H4 (cell line): ENCODE results near the gene WDR62. TPM values are rescaled to one million over a fixed set of nuclear protein-coding genes. Genes with fewer than 3 reads are reported as not detected.
"Not testable (repeated sequence)": the region's sequence is repeated elsewhere in the genome, so short reads cannot be mapped to it uniquely, and the experiment has no call there.

Experiments
- DNase-seq: peaks from one replicate; pipeline ENCODE4 v3.0.0-alpha.2; 2015; ENCODE audit warnings: low spot score
- total RNA-seq: library from RNA; depleted of rRNA; stranded (reverse); fragments of >200 nt; shearing (Covaris generic); gene quantifications from 2 replicates; pipeline ENCODE4 v1.2.3, GENCODE V29; 2014

The WDR62 gene
- total RNA-seq, 1 experiment from 2014 or later = 21.9 TPM

DNA sequence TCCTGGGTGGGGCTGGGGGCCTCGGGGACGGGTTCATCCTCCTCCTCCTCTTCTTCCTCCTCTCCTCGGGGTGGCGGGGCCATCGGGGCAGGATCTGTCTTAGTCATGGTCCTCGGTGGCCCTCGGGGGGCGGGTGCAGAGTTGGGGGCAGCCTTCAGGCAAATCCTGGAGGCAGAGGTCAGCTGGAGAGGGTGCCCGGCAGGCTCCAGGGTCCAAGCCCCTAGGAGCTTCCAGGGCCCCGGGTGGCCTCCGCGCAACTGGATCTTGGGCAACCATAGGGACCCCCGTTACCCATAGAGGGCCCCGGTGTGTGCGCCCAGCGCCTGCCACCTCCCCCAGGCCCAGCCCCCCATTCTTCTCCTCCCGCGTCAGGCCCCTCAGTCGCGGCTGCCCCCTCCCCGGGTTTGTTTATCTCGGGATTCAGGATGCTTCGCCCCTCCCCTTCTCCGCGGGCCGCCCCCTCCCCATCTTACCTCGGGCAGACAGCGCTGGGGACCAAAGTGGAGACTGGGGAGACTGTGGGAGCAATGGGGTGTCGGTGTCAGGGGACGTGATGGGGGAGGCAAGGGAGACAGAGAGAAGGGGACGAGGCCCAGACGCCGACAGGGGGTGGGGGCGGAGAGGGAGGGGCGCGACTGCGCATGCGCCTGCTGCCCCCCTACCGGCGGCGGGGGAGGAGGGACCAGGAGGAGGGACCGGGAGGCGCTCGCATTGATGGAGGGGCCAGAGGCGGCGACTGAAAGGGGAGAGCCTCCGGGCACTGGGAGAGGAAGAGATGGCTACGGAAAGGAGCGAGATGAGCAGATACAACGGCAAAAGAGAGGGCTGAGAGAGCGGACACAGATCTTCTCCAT, 22.2 kb upstream of the WDR62 start, which contains the start of gene CLIP3:
Gene CLIP3 (minus strand): TSS at position 623 of the 854 bp plus-strand sequence. CDS start 516 bp downstream, at position 107.
- DNase-seq = peak; percentile 57

DNA sequence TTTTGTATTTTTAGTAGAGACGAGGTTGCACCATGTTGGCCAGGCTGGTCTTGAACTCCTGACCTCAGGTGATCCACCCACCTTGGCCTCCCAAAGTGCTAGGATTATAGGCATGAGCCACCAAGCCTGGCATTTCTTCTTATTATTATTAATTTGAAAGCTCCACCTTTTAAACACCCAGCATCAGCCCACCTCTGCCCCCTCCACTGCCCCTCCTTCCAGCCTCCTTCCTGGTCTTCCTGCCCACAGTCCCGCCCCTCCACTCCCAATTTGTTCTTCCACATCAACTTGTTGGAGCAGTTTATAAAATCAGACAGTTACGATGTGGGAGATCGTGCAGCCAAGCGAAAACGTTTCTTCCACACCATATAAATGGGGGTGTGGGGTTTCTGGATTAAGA, 14.2 kb upstream of the WDR62 start:
- DNase-seq = no peak

DNA sequence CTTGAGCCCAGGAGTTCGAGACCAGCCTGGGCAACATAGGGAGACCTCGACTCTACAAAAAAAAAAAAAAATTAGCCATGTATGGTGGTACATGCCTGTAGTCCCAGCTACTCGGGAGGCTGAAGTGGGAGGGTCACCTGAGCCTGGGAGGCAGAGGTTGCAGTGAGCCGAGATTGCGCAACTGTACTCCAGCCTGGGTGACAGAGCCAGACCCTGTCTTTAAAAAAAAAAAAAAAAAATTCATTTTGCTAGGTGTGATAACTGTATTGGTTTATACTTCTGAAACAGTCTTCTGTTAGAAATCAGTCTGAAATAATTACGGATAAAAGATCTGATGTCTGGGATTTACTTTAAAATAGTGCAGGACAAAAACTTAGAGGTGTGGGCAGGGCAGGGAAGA, 13.6 kb upstream of the WDR62 start:
- not testable (repeated sequence) for DNase-seq

DNA sequence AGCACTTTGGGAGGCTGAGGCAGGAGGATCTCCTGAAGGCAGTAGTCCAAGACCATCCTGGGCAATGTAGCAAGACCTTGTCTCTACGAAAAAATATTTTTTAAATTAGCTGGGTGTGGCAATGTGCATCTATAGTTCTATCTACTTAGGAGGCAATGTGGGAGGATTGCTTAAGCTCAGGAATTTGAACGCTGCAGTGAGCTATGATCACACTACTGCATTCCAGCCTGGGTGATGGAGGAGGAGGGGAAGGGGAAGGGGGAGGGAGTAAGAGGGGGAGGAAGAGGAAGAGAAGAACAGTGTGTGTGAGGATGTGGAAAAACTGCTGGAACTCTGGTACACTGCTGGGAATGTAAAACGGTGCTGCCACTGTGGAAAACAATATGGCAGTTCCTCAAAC, 12.9 kb upstream of the WDR62 start:
- peak; percentile 51 for DNase-seq

DNA sequence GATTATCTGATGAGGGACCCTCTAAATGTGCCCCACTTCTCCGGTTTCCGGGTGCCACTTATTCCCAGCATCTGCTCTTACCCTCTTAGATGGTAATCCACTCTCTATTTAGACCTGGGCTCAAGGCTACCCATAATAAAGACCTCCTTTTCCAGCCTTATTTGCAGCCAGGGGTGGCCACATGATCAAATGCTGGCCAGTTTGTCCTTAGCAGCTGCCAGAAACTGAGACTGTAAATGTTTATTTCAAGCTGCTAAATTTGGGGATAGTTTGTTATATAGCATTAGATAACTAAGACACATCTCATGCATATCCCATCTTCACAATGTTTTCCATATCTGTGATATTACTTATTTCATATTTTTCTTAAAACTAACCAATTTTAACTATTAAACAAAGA, 10.7 kb upstream of the WDR62 start:
- no peak for DNase-seq

DNA sequence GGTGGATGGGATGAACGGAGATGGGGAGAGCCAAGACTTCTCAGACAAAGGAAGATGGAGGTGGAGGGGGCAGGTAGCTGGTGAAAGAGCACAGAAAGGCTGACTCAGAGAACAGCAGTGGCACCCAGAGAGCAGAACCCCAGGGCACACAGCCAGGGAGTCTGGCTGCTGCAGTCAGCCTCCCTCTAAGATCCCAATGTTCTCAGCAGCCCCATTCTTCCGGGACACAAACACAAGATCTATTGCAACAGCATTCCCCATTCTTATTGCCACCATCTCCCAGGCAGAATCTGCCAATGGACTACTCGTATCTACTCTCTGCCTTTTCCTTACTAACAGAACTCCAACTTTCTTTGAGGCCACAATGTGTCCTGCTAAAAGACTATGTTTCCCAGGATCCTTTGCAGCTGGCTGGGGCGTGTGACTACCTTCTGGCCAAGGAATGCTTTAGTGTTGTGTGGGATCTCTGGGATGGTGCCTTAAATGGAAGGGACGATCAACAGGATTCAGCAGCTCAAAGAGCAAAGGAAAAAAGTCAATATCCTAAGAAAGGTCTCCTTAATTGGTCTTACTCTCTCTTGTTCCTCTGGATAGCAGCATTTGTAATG, 8.2 kb upstream of the WDR62 start:
- DNase-seq = no peak

DNA sequence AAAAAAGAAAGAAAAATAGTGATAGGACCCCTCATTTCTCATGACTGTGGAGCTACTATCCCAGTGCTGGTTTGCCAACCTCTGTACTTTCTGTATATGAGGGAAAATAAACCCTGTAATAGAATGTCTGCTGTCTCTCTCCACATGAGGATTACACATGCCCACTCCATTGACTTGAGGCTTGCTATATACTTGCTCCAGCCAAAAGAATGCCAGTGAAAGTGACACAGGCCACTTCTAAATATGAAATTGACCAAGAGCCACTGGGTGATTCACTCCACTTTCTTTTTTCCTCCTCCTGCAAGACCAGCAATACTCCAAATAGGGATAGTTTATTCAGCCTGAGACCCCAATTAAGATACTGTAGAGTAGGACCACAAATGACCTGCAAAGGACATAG, 6.9 kb upstream of the WDR62 start:
- no peak for DNase-seq

DNA sequence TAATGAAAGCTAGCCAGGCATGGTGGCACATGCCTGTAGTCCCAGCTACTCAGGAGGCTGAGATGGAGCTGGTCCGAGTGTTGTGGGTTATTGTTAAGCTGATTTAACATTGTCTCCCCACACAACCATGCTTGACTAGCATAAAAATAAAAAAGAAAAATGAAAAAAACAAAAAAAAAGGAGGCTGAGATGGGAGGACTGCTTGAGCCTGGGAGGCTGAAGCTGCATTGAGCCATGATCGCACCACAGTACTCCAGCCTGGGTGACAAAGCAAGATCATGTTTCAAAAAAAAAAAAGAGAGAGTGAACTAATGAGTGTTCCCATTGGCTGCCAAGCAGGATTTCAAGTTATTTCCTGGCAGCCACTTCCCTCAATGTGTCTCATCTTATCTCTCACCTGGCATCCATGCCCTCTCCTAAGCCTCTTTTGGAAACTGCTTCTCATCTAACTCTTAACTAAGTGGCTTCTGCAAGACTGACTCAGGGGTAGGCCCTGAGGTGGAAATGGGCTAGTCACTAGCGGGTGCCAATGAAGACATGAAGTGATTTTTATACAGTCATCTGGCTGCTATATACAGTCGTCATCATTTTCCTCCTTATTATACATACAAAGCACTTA, 5.5 kb upstream of the WDR62 start:
- DNase-seq = no peak

DNA sequence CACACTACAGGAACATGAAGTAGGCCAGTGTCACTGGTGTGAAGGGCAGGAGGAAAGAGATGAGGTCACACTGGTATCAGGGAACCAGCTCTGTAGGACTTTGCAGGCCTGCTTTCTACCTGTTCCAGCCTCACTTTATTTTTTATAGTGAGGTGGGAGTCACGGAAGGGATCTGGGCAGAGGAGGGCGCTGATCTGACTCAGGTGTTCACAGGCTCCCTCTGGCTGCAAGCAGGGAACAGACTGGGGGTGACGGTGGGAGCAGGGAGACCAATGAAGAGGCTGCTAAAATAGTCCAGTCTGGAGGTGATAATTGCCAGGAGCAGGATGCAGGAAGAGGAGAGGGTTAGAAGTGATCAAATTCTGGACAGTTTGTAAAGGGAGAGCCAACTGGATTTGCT, 3.5 kb upstream of the WDR62 start:
- DNase-seq = no peak

DNA sequence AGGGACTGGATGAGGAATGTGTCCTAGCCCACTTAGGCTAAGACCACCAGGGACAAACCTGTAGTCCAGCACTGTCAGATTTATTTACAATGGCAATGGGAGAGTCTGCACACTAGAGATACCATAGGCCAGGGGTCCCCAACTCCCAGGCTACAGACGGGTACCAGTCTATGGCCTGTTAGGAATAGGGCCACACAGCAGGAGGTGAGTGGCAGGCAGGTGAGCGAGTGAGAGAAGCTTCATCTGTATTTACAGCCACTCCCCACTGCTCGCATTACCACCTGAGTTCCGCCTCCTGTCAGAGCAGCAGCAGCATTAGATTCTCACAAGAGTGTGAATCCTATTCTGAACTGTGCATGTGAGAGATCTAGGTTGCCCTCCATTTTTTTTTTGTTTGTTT, 3.1 kb upstream of the WDR62 start:
- DNase-seq = no peak

DNA sequence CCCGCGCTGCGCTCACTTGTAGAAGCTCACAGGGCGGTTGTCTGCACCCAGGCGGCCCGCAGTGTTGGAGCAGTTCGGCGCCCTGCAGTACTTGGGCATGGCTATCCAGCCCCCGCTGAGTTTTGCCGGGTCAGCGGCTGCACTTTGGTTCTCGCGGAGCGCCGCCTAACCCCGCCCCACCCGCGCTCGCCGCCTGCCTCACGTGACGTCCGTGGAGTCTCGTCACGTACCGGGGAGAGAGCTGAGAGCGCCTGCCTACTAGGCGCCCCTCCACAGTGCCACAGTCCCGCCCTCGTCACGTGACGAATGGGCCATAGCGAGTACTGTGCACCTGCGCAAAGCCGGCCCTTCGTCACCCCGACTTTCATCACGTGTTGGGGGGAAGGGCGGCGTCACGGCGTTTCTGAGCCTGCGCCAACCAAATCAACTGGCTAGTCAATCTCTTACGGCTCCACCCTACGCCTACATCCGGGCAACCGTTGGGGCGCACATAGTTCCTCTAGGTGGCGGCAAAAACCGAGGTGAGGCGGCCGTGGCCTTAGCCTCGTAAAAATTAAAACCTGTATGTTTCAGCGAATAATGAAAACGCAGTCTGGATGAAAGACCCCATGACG, 471 bp upstream of the WDR62 start, which contains the start of gene THAP8:
Gene THAP8 (minus strand): TSS at position 167 of the 614 bp plus-strand sequence. CDS start 68 bp downstream, at position 99.
- DNase-seq = peak; percentile 100

DNA sequence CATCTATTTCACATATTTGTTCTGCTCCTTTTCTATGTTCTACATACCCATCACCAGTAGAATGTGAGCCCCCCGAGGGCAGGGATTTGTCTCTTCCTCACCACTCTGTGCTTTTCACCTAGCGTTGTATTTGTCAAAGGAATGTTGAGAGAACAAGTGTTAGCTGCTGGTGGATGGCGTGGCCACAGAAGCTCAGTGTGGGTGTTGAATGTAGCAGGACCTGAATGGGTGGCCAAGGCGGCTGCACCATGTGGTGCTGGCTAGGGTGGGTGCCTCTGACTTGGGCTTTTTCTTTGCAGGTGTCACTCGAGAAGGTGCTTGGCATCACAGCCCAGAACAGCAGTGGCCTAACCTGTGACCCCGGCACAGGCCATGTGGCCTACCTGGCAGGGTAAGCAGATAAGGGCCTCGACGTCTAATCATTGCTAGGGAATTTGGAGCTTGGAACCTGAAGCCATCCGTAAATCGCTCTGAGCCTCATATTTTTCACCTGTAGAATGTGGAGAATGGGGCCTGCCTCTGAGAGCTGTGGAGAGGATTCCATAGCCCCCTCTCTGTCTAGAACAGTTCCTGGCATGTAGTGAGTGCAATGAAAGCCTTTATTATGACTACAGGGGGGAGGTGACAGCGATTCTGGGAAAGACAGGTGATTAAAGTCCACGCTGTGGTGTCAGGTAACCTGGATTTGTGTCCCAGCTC, 3.9 kb downstream of the WDR62 start:
- no peak for DNase-seq

DNA sequence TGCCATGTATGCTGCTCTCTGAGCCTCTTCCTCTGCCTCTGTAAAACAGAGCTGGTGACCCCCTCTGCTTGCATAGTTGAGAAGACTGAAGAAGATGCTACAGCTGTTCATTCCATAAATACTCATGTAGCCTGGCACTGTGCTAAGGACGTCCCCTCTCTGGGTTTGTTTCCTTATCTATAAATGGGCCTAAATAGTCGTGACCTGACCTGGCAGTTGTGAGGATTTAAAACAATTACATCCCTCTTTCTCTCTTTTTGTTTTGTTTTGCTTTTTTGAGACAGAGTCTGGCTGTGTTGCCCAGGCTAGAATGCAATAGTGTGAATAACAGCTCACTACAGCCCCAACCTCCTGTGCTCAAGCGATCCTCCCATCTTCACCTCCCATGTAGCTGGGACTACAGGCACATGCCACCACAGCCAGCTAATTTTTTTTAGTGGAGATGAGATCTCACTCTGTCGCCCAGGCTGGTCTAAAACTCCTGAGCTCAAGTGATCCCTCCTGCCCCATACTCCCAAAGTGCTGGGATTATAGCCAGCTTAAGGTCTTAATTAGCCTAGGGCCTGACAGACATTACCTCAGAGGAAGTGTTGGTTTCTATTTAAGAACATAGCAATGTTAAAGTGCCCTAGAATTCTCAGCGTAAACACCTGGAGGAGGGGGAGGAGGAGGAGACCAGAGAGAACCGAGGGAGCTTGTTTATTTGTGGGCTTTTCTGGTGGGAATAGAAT, 4.6 kb downstream of the WDR62 start:
- DNase-seq = no peak

DNA sequence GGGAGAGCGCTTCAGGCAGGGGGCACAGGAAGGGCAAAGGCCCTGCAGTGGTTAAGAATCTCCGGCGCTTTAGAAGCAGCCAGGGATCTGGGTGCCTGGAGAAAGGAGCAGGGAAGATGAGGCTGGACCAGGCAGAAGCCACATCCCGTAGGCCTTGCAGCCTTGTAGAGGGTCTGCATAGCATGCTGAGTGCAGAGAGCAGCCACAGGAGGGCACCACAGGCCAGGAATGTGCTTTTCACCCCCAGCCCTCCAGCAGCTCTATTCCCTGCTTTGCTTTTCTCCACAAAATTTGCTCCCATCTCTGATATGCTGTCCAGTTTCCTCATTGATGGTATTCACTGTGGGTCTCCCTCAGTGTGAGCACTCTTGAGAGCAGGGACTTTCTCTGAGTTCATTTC, 5.7 kb downstream of the WDR62 start:
- no peak for DNase-seq

DNA sequence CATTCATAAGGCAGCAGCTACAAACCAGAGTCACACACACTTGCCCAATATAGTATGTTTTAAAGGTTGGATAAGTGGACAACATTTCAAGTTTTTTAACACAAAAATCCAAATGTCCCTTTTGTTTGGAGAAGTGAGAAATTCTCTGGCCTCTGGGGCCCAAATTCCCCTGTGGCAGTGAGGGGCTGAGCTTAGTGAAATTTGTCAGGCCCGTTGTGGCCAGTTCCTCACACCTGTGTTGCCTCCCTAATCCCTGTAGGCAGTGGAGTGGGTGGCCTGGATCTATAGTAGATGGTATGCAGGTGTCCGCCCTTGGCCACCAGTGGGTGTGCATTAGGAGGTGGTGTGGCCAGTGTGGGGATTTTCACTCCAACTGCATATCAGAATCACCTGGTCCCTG, 6.7 kb downstream of the WDR62 start:
- no peak for DNase-seq

DNA sequence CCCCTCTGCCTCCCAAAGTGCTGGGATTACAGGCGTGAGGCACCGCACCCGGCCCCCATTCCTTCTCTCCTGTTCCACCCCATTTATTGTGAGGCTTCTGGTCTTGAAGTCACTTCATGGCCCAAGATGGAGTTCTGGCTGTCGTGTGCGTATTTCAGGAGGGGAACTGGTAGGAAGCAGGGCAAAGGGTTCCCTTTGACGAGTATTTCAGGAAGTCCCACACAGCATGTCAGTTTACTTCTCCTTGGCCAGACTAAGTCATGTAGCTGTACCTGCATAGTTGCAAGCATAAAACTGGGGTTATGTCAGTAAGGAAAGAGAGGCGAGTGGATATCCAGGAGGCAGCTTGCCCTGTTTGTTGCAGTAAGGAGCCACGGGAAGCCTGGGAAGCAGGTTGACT, 10.1 kb downstream of the WDR62 start:
- DNase-seq = no peak

DNA sequence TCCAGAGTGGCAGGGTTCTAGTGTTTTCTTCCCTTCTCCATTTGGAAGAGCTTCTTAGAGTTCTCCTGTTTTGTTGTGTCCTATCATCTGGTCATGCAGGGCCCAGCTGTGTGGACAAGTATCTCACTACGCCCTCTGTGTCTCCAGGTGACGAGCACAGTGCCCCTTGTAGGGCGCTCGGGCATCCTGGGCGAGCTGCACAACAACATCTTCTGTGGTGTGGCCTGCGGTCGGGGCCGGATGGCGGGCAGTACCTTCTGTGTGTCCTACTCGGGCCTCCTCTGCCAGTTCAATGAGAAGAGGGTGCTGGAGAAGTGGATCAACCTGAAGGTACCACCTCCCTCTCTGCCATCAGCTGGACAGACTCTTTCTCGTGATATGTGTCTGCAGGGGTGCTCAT, 13.0 kb downstream of the WDR62 start:
- DNase-seq = no peak

DNA sequence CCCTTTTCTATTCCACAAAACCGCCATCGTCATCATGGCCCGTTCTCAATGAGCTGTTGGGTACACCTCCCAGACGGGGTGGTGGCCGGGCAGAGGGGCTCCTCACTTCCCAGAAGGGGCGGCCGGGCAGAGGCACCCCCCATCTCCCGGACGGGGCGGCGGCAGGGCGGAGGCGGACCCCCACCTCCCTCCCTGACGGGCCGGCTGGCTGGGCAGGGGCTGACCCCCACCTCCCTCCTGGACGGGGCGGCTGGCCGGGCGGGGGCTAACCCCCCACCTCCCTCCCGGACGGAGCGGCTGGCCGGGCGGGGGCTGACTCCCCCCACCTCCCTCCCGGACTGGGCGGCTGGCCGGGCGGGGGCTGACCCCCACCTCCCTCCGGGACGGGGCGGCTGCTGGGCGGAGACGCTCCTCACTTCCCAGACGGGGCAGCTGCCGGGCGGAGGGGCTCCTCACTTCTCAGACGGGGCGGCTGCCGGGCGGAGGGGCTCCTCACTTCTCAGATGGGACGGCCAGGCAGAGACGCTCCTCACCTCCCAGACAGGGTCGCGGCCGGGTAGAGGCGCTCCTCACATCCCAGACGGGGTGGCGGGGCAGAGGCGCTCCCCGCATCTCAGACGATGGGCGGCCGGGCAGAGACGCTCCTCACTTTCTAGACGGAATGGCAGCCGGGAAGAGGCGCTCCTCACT, 14.3 kb downstream of the WDR62 start:
- not testable (repeated sequence) for DNase-seq

DNA sequence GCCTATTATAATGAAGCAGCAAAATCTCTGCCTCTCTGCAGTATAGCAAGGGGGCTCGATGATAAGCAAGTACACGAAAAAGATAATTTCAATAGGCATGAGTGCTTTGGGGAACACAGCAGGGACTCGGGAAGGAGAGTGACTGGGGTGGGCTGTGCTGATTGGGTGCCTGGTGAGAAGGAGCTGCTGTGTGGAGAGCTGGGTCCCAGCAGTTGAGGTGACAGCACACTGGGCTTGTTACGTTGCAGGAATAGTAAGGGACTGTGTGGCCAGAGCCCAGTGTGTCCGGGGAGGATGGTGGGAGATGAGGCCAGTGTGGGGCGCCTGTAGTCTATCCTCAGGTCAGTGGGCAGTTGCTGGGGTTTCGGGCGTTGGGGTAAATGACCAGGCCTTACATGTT, 17.4 kb downstream of the WDR62 start:
- DNase-seq = no peak

DNA sequence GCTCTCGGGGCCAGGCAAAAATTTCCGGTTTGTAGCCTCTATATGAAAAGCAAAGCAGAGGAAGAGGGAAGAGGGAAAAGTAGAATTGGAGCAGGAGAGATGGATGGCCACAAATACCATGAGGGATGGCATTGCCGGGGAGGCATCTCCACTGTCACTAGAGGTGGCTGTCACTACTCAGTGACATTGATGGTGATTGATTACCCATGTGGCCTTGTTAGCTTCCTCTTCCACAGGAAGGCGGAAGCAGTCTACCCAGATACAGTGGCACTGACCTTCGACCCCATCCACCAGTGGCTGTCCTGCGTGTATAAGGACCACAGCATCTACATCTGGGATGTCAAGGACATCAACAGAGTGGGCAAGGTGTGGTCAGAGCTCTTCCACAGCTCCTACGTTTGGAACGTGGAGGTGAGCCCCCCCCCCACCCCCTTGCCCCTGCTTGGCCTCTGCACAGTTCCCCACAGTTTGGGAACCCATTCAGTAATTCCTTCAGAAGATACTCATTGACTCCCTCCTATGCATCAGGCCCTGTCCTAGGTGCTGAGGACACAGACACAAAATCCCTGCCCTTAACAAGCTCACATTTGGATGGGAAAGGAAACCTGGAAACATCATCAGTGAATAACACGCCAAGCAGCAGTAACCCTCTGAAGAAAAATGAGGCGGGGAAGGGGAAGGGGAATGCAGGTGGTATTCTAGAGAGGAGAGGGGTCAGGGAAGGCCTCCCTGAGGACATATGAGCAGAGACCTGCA, 18.6 kb downstream of the WDR62 start:
- no peak for DNase-seq
